ENCODE data around the gene CADM1.

DNA sequence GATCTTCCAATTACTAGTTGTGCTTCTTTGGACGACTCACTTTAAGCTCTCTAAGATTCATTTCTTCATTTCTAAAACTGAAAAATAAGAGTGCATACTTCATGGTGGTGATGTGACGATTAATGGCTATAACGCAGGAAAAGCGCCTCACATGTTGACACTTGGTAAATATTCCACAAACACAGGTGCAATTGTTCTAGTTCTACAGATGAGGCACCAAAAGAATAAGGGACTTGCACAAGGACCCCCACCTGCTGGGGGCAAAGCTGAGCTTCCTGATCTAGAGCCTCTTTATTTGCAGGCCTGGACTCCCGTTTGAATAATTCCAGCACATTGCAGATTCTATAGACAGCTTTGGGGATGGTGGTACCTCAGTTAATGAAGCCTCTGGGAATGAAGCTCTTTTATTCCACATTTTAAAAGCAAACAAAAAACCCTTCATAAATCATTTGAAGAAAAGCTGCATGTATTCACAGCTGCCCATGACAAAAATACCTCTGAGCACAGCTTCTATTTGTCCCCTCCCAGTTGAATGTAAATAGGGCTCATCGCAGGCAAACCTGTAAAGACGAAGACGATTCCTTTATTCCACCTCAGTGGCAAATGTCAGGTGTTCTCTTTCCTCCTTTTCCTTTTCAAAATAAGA, 14.9 kb upstream of the CADM1 start:
- TF ChIP-seq, protein P1, sequence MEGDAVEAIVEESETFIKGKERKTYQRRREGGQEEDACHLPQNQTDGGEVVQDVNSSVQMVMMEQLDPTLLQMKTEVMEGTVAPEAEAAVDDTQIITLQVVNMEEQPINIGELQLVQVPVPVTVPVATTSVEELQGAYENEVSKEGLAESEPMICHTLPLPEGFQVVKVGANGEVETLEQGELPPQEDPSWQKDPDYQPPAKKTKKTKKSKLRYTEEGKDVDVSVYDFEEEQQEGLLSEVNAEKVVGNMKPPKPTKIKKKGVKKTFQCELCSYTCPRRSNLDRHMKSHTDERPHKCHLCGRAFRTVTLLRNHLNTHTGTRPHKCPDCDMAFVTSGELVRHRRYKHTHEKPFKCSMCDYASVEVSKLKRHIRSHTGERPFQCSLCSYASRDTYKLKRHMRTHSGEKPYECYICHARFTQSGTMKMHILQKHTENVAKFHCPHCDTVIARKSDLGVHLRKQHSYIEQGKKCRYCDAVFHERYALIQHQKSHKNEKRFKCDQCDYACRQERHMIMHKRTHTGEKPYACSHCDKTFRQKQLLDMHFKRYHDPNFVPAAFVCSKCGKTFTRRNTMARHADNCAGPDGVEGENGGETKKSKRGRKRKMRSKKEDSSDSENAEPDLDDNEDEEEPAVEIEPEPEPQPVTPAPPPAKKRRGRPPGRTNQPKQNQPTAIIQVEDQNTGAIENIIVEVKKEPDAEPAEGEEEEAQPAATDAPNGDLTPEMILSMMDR (IDR thresholded peaks at IDR 0.05): no peak
- TF ChIP-seq POLR2A (IDR thresholded peaks at IDR 0.05): no peak
